Central memory CD8-positive, alpha-beta T cell (primary cell): ENCODE results near the gene NSL1.
"Not testable (repeated sequence)": the region's sequence is repeated elsewhere in the genome, so short reads cannot be mapped to it uniquely, and the experiment has no call there.

ENCODE experiments used
- ATAC-seq: fragments of 150-1000 bp; cut with Tn5 transposase; replicated peaks from 2 replicates; pipeline ENCODE4 v1.10.0; 2022; ENCODE audit warnings: mild to moderate bottlenecking, moderate FRiP score, moderate number of reproducible peaks; ENCODE audit not compliant: poor library complexity, severe bottlenecking; ENCODE audit errors: extremely low read depth
- DNase-seq, 2 donors: peaks; one replicate each; pipeline ENCODE4 v3.0.0; 2021; ENCODE audit warnings: low spot score in 2 of 2
- H3K27ac Mint-ChIP-seq: one replicate; pipeline ENCODE4 v1.8.0; 2022; ENCODE audit warnings: low read depth, mild to moderate bottlenecking, moderate library complexity, mixed read lengths
- H3K27me3 Mint-ChIP-seq: one replicate; pipeline ENCODE4 v1.8.0; 2022; ENCODE audit warnings: mixed read lengths
- H3K36me3 Mint-ChIP-seq: one replicate; pipeline ENCODE4 v1.8.0; 2022; ENCODE audit warnings: mild to moderate bottlenecking, moderate library complexity, mixed read lengths; ENCODE audit not compliant: insufficient read depth
- H3K4me1 Mint-ChIP-seq: one replicate; pipeline ENCODE4 v1.8.0; 2022; ENCODE audit warnings: mixed read lengths
- H3K4me3 Mint-ChIP-seq: one replicate; pipeline ENCODE4 v1.8.0; 2022; ENCODE audit warnings: mild to moderate bottlenecking, moderate library complexity, mixed read lengths
- H3K9me3 Mint-ChIP-seq: one replicate; pipeline ENCODE4 v1.8.0; 2022; ENCODE audit warnings: mixed read lengths

Gene NSL1

GRCh38 chr1:212728606-212729005 lies 63.0 kb downstream of the NSL1 start:
- DNase-seq = no peak
- ATAC-seq = no peak
- H3K4me1 Mint-ChIP-seq = peaks cover 18% of the 10 kb centered on the region
- H3K27ac Mint-ChIP-seq = no peak overlapping the region
- H3K9me3 Mint-ChIP-seq = no peaks in the 10 kb centered on the region
- H3K36me3 Mint-ChIP-seq = peaks cover 5% of the 10 kb centered on the region
- no peak overlapping the region for H3K4me3 Mint-ChIP-seq
- no peaks in the 10 kb centered on the region for H3K27me3 Mint-ChIP-seq

DNA sequence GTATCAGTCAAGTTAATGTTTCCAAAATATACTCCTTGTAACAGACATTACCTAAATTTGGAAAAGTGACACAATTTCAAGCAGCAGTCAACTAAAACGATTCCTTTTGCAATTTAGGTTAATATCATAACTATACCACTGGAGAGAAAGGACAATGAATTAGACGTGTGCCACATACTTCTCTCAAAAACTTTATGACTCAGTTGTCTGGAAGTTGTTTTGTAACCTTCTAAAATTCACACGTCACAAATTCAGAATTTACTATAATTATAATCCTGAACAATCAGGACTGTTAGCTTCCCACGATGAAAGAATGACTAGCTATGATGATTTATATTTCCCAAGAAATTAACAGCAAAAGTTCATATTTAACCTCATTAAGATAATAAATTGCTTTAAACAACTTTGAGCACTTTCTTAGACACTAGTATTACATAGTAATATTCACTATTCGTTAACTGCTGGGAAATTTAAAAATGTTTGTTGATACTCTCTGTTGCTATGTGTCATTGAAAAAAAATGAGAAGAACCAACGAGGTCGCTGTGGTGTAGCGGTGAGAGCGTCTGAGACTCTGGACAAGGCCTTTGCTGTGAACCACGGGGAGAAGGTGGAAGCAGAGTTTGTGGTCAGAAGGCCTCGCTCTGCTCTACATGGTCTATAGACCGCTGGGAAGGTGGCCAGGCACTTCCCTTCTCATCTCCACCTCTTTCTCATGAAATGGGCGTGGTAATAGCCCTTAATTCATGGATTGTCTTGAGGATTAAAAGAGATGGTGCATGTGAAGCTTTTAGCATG lies 64.0 kb downstream of the NSL1 start:
- H3K27ac Mint-ChIP-seq = peak overlapping the region; percentile 86
- ATAC-seq = peak; percentile 62
- DNase-seq = no peak
- H3K36me3 Mint-ChIP-seq = peaks cover 3% of the 10 kb centered on the region
- H3K27me3 Mint-ChIP-seq = no peaks in the 10 kb centered on the region
- H3K4me1 Mint-ChIP-seq = peaks cover 18% of the 10 kb centered on the region
- no peak overlapping the region for H3K4me3 Mint-ChIP-seq
- H3K9me3 Mint-ChIP-seq = no peaks in the 10 kb centered on the region

GRCh38 chr1:212724679-212725078 lies 66.9 kb downstream of the NSL1 start:
- H3K4me1 Mint-ChIP-seq = peaks cover 30% of the 10 kb centered on the region
- ATAC-seq, H3K27me3 Mint-ChIP-seq, H3K36me3 Mint-ChIP-seq, H3K9me3 Mint-ChIP-seq, DNase-seq, H3K27ac Mint-ChIP-seq, H3K4me3 Mint-ChIP-seq: not testable (repeated sequence)

DNA sequence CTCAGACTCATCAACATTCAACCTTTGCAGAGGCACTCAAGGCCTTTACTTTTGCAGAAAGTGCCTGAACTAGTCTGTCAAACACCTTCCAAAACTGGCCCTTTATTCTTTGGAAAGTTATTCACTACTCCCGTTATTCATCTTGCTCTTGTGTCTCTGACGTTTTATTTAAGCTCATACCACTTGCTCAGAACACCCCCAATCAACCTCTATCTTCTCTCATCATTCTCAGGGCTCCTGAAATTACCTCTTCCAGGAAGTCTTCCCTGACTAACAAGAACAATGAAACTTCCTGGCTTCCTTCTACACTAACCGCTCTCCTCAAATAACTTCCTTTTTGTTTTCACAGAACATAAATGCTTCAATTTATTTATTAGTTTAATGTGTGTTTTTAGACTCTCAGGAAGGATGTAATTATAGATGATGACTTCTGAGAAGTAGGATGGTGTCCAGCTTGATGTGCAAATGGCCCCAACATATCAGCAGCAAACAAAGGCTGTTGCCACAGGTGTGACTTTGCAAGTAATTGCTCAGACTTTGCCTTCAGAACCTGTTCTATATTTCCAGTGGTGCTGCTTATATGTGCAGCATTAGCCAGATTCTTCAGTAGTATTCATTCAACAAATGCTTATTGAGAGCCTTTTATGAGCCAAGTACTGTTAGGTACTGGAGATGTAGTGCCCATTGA lies 69.2 kb downstream of the NSL1 start:
- Mint-ChIP-seq H3K9me3 (no peaks in the 10 kb centered on the region), H3K36me3 (peaks cover 2% of the 10 kb centered on the region), H3K27me3 (peaks cover 16% of the 10 kb centered on the region), H3K27ac (peak overlapping the region; percentile 3), H3K4me1 (peaks cover 18% of the 10 kb centered on the region), H3K4me3 (no peak overlapping the region)
- DNase-seq (no peak), ATAC-seq (no peak)

DNA sequence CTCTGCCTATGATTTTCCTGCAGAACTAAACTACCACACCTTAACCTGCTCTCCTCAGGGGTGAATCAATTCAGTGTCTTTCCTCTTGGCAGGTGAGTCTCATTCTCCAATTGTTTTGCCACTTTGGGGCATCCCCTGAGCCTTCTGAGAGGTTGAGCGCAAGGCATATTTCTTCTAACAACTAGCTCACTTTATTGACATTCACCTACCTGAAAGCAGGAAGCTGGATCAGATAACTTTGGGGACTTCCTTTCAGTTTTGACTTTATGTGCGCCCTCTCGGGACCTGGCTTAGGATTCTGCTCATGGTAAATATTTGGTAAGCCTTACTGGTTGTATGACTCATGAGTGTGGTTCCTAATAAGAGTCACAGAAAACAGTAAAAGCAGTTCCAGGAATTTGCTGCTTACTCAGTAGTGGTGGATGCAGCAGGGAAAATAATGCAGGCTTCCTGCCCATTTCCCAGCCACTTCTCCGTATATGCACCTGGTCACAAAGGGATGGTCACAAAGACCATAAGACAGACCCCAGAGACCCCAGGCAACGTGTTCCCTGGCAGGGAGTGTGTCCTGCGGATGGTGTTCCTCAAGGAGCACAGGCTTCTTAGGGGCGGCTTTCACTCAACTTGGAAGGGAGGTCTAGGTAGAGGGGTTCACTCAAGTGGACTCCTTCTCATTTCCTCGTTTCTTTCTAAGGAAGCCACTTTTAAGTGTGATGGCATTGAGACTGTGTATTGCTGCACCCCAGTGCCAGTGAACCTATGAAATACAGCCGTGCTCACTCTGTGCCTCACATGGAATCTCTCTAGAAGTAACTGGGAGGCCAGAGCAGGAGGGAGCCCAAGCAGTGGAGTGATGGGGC lies 70.0 kb downstream of the NSL1 start:
- Mint-ChIP-seq H3K4me1 (peaks cover 13% of the 10 kb centered on the region), H3K9me3 (no peaks in the 10 kb centered on the region), H3K27me3 (peaks cover 20% of the 10 kb centered on the region), H3K4me3 (no peak overlapping the region), H3K27ac (no peak overlapping the region), H3K36me3 (peaks cover 2% of the 10 kb centered on the region)
- DNase-seq (no peak), ATAC-seq (no peak)

DNA sequence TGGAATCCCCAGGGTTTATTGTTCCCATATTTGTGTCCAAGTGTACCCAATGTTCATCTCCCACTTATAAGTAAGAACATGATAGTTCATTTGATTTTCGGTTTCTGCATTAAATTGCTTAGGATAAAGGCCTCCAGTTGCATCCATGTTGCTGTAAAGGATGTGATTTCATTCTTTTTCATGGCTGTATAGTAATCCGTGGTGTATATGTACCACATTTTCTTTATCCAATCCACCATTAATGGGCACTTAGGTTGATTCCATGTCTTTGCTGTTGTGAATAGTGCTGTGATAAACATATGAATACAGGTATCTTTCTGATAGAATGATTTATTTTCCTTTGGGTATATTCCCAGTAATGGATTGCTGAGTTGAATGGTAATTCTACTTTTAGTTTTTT lies 71.9 kb downstream of the NSL1 start:
- no peak overlapping the region for H3K4me3 Mint-ChIP-seq
- no peak for ATAC-seq
- DNase-seq = no peak
- H3K4me1 Mint-ChIP-seq = peaks cover 13% of the 10 kb centered on the region
- H3K27ac Mint-ChIP-seq = no peak overlapping the region
- H3K9me3 Mint-ChIP-seq = no peaks in the 10 kb centered on the region
- peaks cover 27% of the 10 kb centered on the region for H3K27me3 Mint-ChIP-seq
- H3K36me3 Mint-ChIP-seq = peaks cover 2% of the 10 kb centered on the region

DNA sequence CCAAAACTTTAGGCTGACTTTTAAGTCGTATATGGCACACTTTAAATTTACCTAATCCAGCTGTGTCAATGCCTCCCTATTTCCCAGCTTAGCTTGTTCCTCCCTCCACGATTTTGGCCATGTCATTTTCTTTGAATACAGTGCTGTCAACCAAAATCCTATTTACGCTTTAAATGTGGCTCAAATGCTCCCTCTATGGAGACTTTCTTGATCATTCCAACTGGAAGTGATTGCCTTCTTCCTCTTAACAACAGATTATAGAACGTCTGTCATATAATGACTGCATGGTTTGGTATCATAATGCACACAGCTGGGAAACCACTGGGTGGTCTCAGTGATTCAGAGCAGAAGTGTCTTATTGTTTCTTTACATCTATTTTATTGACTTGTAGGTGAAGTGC lies 73.1 kb downstream of the NSL1 start:
- no peaks in the 10 kb centered on the region for H3K9me3 Mint-ChIP-seq
- no peak overlapping the region for H3K27ac Mint-ChIP-seq
- ATAC-seq (no peak), DNase-seq (no peak)
- H3K4me3 Mint-ChIP-seq = no peak overlapping the region
- peaks cover 27% of the 10 kb centered on the region for H3K27me3 Mint-ChIP-seq
- H3K4me1 Mint-ChIP-seq = peaks cover 13% of the 10 kb centered on the region
- H3K36me3 Mint-ChIP-seq = peaks cover 2% of the 10 kb centered on the region

GRCh38 chr1:212716161-212716560 lies 75.4 kb downstream of the NSL1 start:
- ATAC-seq (no peak), DNase-seq (no peak)
- peaks cover under 1% of the 10 kb centered on the region for H3K36me3 Mint-ChIP-seq
- H3K4me3 Mint-ChIP-seq = no peak overlapping the region
- H3K27ac Mint-ChIP-seq = no peak overlapping the region
- peaks cover 27% of the 10 kb centered on the region for H3K27me3 Mint-ChIP-seq
- peaks cover 1% of the 10 kb centered on the region for H3K4me1 Mint-ChIP-seq
- H3K9me3 Mint-ChIP-seq = no peaks in the 10 kb centered on the region

DNA sequence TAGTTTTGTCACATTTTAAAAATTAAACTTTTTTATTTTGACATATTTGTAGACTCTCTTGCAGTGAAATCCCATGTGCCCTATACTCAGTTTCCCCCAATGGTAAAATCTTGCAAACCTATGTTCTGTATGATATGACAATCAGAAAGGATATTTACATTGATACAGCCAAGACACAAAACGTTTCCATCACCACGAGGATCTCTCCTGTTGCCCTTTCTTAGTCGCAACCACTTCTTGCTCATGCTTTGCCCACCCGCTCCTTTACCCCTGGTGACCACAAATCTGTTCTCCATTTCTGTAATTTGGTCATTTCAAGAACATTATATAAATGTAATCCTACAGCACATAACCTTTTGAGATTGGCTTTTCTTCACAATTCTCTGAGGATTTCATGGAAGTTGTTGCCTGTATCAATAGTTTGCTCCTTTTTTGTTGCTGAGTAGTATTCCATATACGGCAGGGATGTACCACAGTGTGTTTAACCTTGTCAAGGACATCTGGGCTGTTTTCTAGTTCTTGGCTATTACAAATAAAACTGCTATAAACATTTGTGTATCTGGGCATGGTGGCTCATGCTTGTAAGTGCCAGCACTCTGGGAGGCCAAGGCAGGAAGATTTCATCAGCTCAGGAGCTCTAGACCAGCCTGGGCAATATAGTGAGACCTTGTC lies 78.0 kb downstream of the NSL1 start:
- Mint-ChIP-seq H3K36me3 (no peaks in the 10 kb centered on the region), H3K4me1 (no peaks in the 10 kb centered on the region), H3K27me3 (peaks cover 23% of the 10 kb centered on the region), H3K9me3 (no peaks in the 10 kb centered on the region), H3K4me3 (no peak overlapping the region), H3K27ac (no peak overlapping the region)
- ATAC-seq = no peak
- DNase-seq = no peak

DNA sequence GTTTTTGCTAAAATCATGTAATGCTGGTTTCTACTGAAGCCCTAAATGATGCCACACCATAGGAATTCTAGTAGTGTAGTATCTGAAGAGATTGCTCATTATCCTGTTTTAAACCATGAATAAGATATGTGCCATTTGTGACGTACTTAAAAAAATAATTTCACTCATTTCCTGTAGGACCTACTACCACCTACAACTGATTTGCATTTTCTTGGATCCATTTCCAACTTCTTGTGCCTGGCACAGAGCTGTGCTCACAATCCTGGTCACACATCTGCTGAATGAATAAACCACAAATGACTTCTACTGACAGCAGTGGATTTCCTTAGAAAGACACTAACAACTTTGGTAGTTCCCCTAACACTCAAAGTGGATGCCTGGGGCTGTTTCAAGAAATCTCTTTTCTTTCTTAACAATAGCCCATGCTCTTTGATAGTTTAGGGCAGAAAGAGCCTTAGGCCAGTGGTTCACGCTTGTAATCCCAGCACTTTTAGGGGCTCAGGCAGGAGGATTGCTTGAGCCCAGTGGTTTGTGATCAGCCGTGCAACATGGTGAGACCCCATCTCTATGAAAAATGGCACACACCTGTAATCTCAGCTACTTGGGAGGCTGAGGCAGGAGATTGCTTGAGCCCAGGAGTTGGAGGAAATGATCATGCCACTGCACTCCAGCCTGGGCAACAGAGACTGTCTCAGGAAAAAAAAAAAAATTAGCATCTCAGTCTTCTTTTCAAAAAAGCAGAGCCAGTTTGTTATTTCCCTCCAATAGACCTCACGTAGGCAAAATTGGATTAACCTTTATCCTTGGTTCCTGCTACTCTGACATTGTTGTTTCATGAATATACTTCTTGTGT lies 78.9 kb downstream of the NSL1 start:
- Mint-ChIP-seq H3K4me3 (no peak overlapping the region), H3K9me3 (no peaks in the 10 kb centered on the region), H3K27ac (no peak overlapping the region), H3K4me1 (no peaks in the 10 kb centered on the region), H3K36me3 (no peaks in the 10 kb centered on the region), H3K27me3 (peaks cover 14% of the 10 kb centered on the region)
- ATAC-seq (no peak), DNase-seq (no peak)

GRCh38 chr1:212711974-212712373 lies 79.6 kb downstream of the NSL1 start:
- not testable (repeated sequence) for H3K27me3 Mint-ChIP-seq, H3K4me1 Mint-ChIP-seq, DNase-seq, H3K27ac Mint-ChIP-seq, H3K4me3 Mint-ChIP-seq, H3K36me3 Mint-ChIP-seq, ATAC-seq, H3K9me3 Mint-ChIP-seq
